Measurements from ENCODE around the gene FAM135A.
"Not testable (repeated sequence)": the region's sequence is repeated elsewhere in the genome, so short reads cannot be mapped to it uniquely, and the experiment has no call there.

The FAM135A gene

DNA sequence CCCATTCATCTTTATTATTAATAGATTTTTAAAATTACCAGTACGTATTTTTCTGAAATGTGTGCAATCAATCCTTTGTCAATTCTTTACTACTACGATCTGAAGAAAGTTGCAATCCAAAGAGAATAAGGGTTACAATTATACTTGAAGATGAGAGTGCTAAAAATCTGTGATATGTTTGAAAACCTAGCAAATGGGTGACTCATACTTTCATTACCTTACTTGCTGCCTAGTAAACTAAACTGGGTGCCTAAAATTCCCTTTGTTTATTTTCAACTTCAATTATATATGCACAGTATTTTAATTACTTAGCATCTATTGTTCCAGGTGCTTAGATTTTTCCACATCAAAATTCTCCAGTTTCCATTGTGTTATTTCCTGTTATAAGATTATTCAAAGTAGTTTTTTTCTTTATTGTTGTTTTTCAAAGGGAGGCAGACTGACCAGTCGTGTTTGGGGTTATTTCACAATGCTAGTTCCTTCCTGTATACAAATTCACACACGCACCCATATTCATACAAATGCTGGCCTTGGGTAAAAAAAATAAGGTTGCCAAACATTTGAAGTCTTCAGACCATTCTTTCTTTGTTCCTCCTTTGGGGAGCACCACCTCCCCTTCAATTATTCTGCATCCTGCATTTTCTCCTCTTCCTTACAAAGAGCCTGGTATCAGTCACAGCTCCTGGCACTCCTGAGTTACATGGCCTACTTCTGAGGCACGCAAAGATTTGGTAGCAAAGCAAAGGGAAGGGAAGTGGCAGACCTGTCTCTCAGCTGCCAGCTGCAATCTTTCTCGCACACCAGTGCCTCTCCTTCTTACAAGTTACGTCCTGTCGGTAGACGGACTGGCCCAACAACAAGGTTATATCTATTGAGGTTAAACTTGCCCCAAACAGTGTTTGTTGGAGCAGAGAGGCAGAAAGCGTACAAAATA lies 16.2 kb upstream of the FAM135A start:
- no peak for DNase-seq (ENCODE audit: low read depth)

DNA sequence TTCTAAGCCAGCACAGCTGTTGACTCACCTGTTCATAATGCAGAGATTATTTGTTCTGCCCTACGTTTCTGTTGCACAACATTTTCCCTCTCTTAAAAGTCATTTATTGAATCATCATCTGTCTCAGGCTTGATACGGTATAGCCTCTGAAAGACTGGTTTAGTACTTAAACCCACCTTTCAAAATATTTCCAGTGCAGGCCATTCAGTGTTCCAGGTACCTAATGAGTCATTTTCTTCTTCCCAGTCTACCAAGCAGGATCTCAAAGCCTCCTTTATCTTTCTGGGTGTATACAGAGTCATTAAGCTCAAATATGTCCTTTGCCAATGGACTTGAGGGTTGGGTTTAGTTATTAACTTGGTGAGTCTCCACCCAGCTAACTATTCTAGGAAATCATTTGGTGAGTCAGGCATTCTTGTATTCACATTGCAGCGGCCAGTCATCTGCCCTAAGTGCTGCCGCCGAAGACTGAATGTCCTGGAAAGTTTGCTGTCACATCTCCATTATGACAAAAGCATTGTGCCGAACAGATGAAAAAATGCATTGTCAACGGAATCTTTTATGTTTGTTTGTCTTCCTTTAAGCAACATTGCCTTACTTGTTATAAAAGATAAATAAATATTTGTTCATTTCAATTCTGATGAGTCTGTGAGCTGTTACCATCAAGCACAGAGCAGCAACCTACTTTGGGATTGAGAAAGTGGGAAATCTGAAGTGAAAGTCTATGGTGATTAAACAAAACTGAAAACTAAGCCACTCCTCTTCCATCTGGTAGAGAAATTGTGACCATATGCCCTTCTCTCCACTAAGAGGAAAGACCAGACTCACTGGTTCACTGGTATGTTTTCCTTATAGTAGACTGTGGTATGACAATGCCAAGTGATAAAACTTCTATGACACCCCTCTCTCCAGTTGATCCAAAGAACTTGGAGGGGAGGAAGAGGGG lies 14.3 kb upstream of the FAM135A start:
- DNase-seq (ENCODE audit: low read depth), result no peak

DNA sequence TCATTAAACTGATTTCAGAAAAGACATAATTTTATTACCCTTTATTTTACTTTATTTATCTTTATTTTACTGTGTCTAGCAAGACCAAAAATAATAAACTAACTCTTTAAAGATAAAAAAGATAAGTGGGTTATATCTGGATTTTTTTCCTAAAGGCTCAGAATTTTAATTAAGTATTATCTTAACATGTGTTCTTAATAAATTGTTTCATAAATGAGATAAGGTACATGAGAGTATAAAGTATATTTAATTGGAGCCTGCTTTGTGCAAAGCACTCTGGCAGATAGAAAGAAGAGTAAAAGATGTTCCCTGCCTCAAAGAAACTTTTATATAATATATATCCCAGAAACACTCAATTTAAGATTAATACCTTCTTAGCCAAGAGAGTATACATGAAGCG lies 8.7 kb upstream of the FAM135A start:
- no peak for DNase-seq (ENCODE audit: low read depth)

DNA sequence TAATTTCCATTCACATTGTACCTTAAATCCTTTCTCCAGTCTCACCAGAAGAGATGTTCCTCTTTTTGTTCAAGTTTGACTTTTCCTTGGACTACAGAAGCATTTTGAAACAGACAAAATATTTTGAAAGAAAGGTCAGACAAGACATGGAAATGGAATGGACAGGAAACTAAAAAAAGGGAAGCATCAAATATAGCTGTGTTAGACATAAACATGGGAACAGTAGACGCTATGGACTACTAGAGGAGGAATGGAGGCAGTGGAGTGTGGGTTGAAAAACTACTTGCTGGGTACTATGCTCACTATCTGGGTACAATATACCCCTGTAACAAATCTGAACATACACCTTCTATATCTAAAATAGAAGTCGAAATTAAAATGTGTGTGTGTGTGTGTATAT lies 4.1 kb upstream of the FAM135A start:
- DNase-seq (ENCODE audit: low read depth), result no peak

DNA sequence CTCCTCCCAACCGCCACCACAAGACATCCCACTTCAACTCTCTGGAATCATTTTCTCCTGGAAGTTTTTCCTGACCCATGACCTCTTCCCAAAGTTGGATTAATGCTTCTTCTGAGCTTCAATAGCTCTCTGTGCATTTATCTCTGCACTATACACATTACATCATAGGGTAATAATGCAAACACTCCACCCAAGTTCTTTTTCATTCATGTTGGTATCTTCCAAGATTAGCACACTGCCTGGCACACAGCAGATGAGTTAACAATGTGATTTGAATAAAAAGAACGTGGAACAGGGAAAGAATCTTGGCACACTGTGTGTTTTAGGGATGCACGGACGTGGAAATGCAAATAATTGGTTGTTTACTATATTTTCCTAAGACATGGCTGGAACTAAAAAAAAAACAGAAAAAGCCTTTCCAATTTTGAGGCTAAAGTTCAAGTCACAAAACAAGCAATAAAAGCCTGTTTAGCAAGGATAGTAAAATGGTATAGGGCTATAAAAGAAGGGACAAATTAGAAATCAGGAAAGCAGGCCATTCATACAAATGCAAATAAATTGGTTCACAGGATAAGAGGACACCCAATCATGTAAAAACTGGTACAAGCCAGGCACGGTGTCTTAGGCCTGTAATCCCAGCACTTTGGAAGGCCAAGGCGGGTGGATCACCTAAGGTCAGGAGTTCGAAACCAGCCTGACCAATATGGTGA lies 1.6 kb upstream of the FAM135A start:
- DNase-seq (ENCODE audit: low read depth), result no peak

DNA sequence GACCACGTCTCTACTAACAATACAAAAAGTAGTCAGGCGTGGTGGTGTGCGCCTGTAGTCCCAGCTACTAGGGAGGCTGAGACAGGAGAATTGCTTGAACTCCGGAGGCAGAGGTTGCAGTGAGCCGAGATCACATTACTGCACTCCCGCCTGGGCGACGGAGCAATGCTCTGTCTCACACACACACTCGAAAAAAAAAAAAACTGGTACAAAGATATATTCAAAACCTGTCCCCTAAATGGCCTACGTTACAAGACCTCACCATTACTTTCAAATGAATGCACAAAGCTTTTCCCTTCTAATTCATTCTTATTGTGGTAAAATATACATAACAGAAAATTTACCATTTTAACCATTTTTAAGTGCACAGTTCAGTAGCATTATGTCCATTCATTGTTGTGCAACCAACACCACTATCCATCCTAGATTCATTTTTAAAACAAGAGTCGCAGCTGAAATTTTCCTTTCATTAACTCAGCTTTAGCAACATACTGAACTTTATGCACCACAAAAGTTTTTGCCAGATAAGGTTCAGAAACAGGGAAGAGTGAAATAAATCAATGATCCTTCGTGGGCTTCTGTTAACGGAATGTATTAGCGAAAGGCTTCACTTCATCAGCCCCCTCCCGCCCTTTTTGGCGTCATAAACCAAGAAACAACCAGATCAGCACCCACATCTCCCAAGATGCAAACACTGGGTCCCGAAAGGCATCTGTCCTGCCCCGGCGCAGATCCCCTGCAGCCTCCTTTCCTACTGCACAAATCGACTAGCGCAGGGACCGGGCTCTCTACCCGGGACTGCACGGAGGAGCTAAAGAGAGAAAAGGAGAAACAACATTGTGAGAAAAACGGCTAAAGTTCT lies 825 bp upstream of the FAM135A start:
- no peak for DNase-seq (ENCODE audit: low read depth)

DNA sequence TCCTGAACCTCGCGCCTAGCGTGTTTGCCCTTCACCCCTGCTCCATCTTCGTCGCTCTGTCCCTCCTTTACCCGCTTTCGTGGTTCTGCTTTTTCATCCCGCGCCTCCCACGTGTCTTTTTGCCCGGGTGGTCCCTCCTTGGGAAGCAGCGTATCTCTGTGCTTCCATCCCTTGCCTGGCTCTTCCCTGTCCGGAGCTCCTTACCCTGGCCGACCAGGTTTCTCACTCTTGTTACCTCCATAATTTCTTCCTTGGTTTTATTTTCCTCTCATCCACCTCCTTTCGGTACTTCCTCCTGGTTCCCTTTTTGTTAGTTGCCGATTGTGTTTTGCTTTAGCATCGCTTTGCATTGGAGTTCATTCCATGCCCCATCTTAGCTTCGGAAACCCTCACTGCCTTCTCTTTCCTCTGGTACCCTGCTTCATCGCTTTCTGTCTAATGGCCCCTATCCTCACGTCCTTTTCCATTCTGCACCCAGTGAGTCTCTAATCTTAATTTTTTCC lies 735 bp downstream of the FAM135A start:
- no peak for DNase-seq (ENCODE audit: low read depth)

DNA sequence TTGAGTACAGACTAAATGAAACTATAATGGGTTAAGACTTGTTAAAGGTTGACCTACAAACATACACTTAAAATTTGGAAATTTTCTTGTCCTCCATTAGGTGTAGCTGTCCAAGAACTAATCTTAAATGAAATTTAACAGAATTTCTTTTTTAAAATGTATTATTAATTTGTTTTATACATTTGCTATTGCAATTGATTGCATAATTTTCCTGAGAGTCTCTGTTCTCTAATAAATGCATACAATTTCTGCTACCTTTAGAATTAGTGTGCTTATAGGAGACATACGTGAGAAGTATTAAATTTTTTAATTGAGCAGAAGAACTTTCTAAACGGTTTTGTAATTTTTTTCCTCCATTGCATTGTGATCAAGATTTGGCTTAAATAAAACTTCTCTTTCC lies 1.5 kb downstream of the FAM135A start:
- no peak for DNase-seq (ENCODE audit: low read depth)

DNA sequence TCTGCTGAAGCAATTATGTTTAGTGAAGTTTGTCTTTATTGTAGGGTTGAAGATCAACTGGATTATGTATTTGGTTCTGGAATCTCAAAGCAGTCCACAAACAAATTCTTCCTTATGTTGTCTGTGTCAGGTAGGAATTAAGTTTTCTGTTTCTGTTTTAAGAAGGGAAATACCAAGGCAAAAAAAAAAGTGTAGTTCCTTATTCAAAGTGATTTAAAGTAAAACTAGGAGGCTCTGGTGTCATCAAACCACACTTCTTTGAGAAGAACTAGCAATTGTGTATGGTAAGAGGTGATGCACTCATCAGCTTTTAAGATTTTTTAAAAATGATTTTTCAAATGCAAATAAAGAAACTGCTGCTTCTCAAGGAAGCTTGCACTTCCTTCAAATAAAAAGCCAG lies 1.9 kb downstream of the FAM135A start:
- DNase-seq (ENCODE audit: low read depth), result no peak

DNA sequence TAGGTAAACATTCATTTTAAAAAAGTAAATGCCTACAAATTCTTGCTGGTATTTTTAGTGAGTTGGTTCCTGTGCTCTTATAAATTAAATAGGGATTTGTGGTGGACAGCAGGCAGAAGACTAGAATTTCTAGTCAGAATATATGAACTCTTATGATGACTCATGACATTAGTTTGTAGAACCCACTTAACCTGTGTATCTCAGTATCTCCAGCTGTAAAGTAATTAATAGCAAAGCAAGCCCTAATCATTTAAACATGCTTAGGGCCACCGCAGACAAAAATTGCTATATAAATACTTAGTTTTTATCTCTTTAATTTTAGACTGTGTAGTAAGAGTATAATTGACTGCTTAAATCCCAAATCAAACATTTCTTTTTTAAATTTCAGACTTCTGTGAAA lies 2.4 kb downstream of the FAM135A start:
- DNase-seq (ENCODE audit: low read depth), result no peak

DNA sequence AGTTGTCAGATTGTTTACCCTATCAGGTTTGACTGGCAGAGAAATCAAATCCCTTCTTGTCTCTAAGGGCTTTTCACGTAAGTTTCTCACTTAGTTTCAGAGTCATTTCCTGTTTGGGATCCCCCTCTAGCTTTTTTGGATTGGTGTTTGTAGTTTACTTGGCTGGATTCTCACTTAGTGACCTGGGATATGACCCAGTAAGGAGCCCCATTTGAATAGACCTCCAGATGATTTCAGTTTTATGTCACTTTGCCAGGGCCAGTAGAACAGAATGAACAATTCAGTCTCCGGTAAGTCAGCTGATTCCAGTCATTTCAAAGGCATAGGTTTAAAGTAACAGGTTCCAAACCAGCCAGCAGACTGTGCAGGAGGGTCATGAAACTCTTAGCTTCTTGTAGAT lies 8.2 kb downstream of the FAM135A start:
- no peak for DNase-seq (ENCODE audit: low read depth)

DNA sequence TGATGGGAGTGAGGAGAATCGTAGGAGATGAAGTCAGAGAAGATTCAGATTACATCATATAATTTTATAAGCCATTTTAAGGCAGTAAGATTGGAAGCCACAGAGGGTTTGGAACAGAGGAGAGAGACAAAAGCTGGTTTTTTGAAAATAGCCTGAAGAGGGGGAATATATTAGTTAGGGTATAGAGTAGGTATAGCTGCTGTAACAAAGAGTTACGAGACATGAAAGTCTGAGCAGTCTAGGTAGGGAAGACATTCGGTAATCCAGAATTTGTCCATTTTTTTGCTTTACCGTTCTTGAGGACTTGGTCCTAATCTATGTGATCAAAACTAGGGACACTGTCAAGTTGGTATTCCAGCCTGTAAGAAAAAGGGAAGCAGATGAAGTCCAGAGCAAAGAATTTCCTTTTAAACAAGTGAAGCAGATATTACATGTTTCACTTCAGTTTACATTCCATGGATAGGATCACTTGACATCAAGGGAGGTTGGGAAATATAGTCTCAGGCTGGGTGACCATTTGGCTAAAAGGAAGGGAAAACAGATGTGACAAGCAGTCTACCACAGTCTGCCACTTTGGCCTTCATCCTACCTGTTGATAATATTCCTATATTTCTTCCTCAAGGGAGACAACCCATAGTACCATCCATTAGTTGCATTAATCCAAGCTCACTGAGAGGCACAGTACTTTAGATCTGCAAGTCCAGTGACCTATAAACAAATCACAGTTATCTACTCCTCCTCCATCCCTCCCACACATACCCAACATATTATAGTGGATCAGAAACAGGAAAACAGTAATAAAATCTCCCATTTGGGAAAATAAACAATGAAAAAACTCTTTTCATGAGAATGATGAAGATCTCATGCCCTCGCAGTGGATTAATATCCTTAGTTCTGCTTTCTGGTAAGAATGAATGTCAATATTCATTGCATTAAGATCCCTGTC lies 10.2 kb downstream of the FAM135A start:
- DNase-seq (ENCODE audit: low read depth), result no peak

DNA sequence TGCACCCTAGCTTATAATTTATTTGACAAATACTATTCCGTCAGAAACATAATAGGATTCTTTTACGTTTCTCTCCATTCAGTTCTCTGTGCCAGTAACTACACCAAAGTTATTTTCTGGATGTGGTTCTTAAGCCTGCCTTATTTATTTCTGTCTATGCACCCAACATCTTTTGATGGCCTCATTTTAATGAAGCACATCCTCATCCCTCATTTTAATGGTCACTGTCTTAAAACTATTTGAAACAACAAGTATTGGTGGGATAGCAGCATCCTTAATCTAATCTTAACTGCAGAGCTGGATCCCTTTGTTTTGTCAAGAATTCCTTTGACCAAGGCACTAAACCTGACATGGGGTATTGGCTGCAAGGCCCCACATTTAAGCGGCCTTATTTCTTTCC lies 11.0 kb downstream of the FAM135A start:
- DNase-seq (ENCODE audit: low read depth), result no peak

DNA sequence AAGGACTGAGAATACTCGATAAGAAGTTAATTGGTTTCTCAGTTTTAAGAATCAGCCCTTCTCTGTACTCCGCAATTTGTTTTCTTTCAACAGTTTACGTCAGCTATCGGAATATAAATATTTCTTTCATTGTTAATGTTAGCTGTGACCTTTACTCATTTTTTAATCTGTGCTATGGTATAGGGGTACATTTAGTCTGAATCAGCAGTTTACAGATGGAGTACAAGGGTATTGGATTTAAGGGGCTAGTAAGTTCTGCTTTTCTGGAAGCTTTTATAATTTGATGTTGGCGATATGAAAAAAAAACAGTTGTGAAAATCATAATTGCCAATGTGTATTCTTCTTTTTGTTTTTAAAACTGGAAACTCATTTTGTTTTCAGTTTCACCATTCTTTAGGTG lies 23.0 kb downstream of the FAM135A start:
- no peak for DNase-seq (ENCODE audit: low read depth)

DNA sequence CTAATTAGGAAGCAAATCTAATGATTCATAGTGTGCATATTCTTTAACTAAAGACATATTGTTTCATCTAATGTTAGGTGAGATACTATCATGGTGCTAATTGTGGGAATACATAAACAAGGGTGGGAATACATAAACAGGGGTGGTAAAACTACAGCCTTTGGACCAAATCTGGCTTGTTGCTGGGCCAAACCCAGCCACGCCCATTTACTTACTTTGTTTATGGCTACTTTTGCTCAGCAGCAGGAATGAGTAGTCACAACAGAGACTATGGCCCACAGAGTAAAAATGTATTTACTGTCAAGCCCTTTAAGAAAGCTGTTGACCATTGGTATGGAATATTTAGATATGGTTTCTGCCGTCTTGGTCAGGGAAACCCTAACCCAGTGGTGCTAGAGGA lies 31.7 kb downstream of the FAM135A start:
- no peak for DNase-seq (ENCODE audit: low read depth)

DNA sequence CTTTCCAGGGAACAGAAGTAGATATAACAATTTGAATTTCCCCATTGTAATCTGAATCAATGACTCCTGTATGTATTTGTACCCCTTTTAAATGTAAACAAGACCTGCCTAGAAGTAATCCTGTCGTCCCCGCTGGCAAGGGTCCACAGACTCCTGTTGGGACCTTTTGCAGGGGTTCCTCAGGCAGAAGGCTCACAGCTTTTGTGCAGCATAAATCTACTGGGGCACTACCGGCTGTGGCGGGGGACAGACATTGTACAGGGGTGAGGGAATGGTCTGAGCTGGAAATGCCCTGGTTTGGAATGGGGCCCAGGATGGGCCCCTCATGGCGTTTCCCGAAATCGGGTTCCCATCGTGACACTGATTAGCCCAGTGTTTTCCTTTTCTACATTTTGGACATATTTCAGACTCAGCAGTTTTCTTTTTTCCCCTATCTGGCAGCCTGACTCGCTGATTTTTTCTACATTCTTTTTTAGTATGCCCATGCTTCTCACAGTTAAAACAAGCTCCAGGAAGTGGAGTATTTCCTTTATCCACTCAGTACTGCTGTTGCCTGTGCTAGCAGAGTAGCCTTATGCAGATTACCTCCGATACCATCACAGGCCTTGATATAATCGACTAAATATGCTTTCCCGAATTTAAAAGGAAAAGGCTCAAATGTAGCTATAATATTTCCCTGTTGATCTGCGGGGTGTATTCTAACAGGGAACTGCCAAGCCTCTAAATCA lies 34.2 kb downstream of the FAM135A start:
- not testable (repeated sequence) for DNase-seq (ENCODE audit: low read depth)

DNA sequence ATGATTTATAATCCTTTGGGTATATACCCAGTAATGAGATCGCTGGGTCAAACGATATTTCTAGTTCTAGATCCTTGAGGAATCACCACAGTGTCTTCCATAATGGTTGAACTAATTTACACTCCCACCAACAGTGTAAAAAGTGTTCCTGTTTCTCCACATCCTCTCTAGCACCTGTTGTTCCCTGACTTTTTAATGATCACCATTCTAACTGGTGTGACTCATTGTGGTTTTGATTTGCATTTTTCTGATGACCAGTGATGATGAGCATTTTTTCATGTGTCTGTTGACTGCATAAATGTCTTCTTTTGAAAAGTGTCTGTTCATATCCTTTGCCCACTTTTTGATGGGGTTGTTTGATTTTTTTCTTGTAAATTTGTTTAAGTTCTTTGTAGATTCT lies 40.6 kb downstream of the FAM135A start:
- not testable (repeated sequence) for DNase-seq (ENCODE audit: low read depth)

DNA sequence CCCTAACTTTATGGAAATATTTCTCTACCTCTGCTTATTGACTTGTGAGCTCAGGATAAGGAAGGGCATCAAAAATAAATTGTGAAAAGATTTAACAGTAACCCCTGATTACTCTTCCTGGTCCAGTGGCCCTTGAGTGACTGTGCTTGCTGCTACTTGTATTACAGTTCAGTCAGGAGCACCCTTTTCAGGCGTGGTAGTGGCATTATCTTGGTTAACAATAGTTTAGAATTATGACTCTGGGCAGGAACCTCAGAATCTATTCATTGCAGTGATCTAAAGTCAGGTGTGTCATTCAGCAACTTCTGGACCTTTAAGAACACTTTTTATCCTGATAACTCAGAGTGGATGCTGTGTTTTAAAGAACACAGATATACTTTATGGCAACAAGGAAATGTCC lies 43.4 kb downstream of the FAM135A start:
- DNase-seq (ENCODE audit: low read depth), result no peak

DNA sequence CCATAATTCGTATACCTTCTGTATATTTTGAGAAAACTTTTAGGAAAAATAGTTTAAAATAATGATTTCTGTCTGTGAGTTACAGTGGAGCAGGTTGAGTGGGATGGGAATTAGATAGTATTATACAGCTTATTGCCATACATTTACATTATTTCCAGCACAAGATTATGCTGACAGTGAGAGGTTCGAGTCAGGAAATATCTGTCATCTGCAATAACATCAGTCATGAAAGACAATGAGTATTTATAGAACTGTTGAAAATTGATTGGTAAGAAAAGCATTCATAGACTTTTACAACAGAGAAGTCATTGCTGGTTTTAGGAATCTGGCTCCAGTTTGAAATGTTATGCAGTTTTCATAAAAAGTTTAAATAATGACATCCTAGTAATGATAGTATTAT lies 45.9 kb downstream of the FAM135A start:
- no peak for DNase-seq (ENCODE audit: low read depth)
